Measurements from ENCODE around the gene SELENOM. TPM values are rescaled to one million over a fixed set of nuclear protein-coding genes. Genes with fewer than 3 reads are reported as not detected.

SELENOM gene
- total RNA-seq, 1 donor from 2014 or later: 157 TPM

GRCh38 chr22:31102441-31103081 lies 4.8 kb downstream of the SELENOM start:
- H3K9ac ChIP-seq (ENCODE audit: low read length): no peak overlapping the region
- Mint-ChIP-seq H3K4me1 (ENCODE audit: low read depth, unreplicated experiment) (peaks cover 34% of the 10 kb centered on the region), H3K27me3 (ENCODE audit: low read depth, unreplicated experiment) (no peaks in the 10 kb centered on the region), H3K36me3 (ENCODE audit: low read depth, unreplicated experiment) (peaks cover 17% of the 10 kb centered on the region), H3K27ac (ENCODE audit: unreplicated experiment) (peak overlapping the region; percentile 95), H3K9me3 (ENCODE audit: unreplicated experiment) (no peaks in the 10 kb centered on the region), H3K4me3 (ENCODE audit: unreplicated experiment) (peak overlapping the region; percentile 27)
- H3K27ac ChIP-seq (ENCODE audit: low read depth, low read length): peak overlapping the region; percentile 46
- DNase-seq (ENCODE audit: low read depth) (peak; percentile 88), FAIRE-seq (no peak)
- no peak overlapping the region for H3K4me3 ChIP-seq (ENCODE audit: insufficient read depth, low read depth, low read length)
- H3K4me2 ChIP-seq (ENCODE audit: low read length): peak overlapping the region; percentile 24
- no peaks in the 10 kb centered on the region for H3K9me3 ChIP-seq (ENCODE audit: insufficient read depth, low read depth, low read length)
- peaks cover 28% of the 10 kb centered on the region for H3K36me3 ChIP-seq (ENCODE audit: insufficient read depth, low read length)
- TF ChIP-seq EZH2 (IDR thresholded peaks at IDR 0.05; ENCODE audit: insufficient read depth, low read length) (no peak), CTCF (IDR thresholded peaks at IDR 0.05; ENCODE audit: insufficient read depth, low read depth, low read length) (no peak)
- peaks cover 27% of the 10 kb centered on the region for H3K79me2 ChIP-seq (ENCODE audit: insufficient read depth, low read length)
- H3K27me3 ChIP-seq (ENCODE audit: insufficient read depth, low read length): no peaks in the 10 kb centered on the region
- peaks cover 75% of the 10 kb centered on the region for H4K20me1 ChIP-seq (ENCODE audit: insufficient read depth, low read length)
- peaks cover 27% of the 10 kb centered on the region for H3K4me1 ChIP-seq (ENCODE audit: insufficient read depth, low read length)
- H2AFZ ChIP-seq (ENCODE audit: low read depth, low read length): no peak overlapping the region

DNA sequence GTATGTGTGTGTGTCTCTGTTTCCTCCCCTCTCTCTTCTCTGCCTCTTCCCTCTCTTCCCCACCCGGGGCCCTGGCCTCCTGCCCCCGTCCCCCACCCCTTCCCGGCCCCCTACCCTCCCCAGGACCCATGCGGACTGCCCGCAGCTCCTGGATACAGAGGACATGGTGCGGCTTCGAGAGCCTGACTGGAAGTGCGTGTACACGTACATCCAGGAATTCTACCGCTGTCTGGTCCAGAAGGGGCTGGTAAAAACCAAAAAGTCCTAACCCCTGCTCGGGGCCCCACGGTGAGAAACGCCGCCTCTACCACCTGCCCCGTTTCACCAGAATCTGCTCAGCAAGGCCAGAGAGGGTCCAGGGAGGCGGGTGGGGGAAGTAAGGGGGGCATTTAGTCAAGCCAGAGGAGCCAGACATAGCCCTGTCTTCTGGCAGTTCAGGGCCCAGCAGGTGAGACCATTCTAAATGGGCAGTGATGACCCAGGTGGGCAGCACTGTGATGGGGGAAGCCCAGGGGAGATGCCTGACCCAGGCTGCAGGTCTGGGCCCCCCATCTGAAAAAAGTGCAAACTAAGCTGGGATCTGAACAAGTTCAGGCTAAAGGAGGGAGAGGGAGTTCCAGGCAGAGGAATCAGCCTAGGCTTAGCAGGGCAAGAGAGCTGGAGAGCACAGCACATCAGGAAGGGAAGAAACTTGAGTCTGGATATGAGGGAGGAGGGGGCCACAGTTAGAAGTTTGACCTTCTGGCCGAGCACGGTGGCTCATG lies 6.4 kb downstream of the SELENOM start:
- Mint-ChIP-seq H3K36me3 (ENCODE audit: low read depth, unreplicated experiment) (peaks cover 21% of the 10 kb centered on the region), H3K9me3 (ENCODE audit: unreplicated experiment) (no peaks in the 10 kb centered on the region), H3K4me1 (ENCODE audit: low read depth, unreplicated experiment) (peaks cover 26% of the 10 kb centered on the region), H3K4me3 (ENCODE audit: unreplicated experiment) (peak overlapping the region; percentile 14), H3K27ac (ENCODE audit: unreplicated experiment) (peak overlapping the region; percentile 79), H3K27me3 (ENCODE audit: low read depth, unreplicated experiment) (no peaks in the 10 kb centered on the region)
- Histone ChIP-seq H3K27ac (ENCODE audit: low read depth, low read length) (no peak overlapping the region), H4K20me1 (ENCODE audit: insufficient read depth, low read length) (peaks cover 68% of the 10 kb centered on the region), H3K36me3 (ENCODE audit: insufficient read depth, low read length) (peaks cover 36% of the 10 kb centered on the region), H2AFZ (ENCODE audit: low read depth, low read length) (no peak overlapping the region), H3K4me3 (ENCODE audit: insufficient read depth, low read depth, low read length) (no peak overlapping the region), H3K9me3 (ENCODE audit: insufficient read depth, low read depth, low read length) (no peaks in the 10 kb centered on the region), H3K27me3 (ENCODE audit: insufficient read depth, low read length) (no peaks in the 10 kb centered on the region), H3K9ac (ENCODE audit: low read length) (no peak overlapping the region), H3K4me1 (ENCODE audit: insufficient read depth, low read length) (peaks cover 15% of the 10 kb centered on the region), H3K79me2 (ENCODE audit: insufficient read depth, low read length) (peaks cover 15% of the 10 kb centered on the region), H3K4me2 (ENCODE audit: low read length) (no peak overlapping the region)
- no peak for FAIRE-seq
- TF ChIP-seq EZH2 (IDR thresholded peaks at IDR 0.05; ENCODE audit: insufficient read depth, low read length): no peak
- TF ChIP-seq CTCF (IDR thresholded peaks at IDR 0.05; ENCODE audit: insufficient read depth, low read depth, low read length): no peak
- DNase-seq (ENCODE audit: low read depth): no peak
